ENCODE measurements around the gene IYD.
"Not testable (repeated sequence)": the region's sequence is repeated elsewhere in the genome, so short reads cannot be mapped to it uniquely, and the experiment has no call there.

IYD gene

GRCh38 chr6:150435360-150435759, 66.5 kb downstream of the IYD start:
- DNase-seq (ENCODE audit: low spot score): no peak

- DNase-seq (ENCODE audit: low spot score): no peak
These were observed 67.0 kb downstream of the IYD start for GRCh38 chr6:150435832-150436231.

GRCh38 chr6:150439373-150439772, 70.6 kb downstream of the IYD start:
- DNase-seq (ENCODE audit: low spot score): no peak

GRCh38 chr6:150443621-150444020, 74.8 kb downstream of the IYD start:
- no peak for DNase-seq (ENCODE audit: low spot score)

- no peak for DNase-seq (ENCODE audit: low spot score)
These were observed 75.5 kb downstream of the IYD start for GRCh38 chr6:150444308-150444707.

GRCh38 chr6:150445486-150445885, 76.7 kb downstream of the IYD start:
- no peak for DNase-seq (ENCODE audit: low spot score)

GRCh38 chr6:150448221-150448620, 79.4 kb downstream of the IYD start:
- no peak for DNase-seq (ENCODE audit: low spot score)

- not testable (repeated sequence) for DNase-seq (ENCODE audit: low spot score)
These were observed 80.2 kb downstream of the IYD start for GRCh38 chr6:150449055-150449454.

GRCh38 chr6:150450918-150451317, 82.1 kb downstream of the IYD start:
- DNase-seq (ENCODE audit: low spot score): no peak

- DNase-seq (ENCODE audit: low spot score): no peak
These were observed 83.1 kb downstream of the IYD start for GRCh38 chr6:150451807-150452427.

GRCh38 chr6:150452428-150453243, 83.8 kb downstream of the IYD start:
- no peak for DNase-seq (ENCODE audit: low spot score)

GRCh38 chr6:150453357-150453756, 84.5 kb downstream of the IYD start:
- DNase-seq (ENCODE audit: low spot score): no peak

All from RKO (cell line).